Measurements from ENCODE around the gene CES5A. TPM values are rescaled to one million over a fixed set of nuclear protein-coding genes. Genes with fewer than 3 reads are reported as not detected.

CES5A gene
- total RNA-seq, 1 experiment from 2014 or later, result not detected

DNA sequence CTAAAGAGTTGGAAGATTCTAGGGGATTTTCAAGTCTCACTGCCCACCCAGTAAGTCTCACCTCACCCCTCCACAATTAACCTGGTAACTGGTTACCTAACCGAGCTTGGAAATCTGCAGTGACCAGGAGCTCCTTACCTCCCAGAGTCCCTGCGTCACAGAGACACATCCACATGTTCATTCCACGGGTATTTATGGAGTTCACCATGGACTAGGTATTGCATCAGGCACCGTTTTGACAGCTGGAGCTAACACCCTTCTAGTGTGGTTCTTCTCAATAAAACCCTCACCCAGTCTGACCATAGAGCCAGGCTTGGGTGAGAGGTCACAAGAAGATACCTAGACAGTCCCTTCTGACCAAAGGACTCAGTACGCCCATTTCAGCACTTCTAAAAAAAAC lies 2.1 kb downstream of the CES5A start:
- CTCF ChIA-PET, result no interaction called here
- H3K27ac Mint-ChIP-seq (ENCODE audit: unreplicated experiment), result no peak overlapping the region
- peaks cover 10% of the 10 kb centered on the region for H3K27me3 Mint-ChIP-seq (ENCODE audit: insufficient read depth, unreplicated experiment)
- Histone ChIP-seq H3K36me3 (ENCODE audit: control insufficient read depth, insufficient read depth, low read length) (no peaks in the 10 kb centered on the region), H3K27me3 (replicated peaks; ENCODE audit: control insufficient read depth, insufficient read depth, low read length) (no peaks in the 10 kb centered on the region; the same call in 1 of the 2 replicates), H3K9me3 (no peaks in the 10 kb centered on the region), H3K4me1 (no peaks in the 10 kb centered on the region), H3K4me3 (ENCODE audit: low read depth, low read length) (no peak overlapping the region)
- no peaks in the 10 kb centered on the region for H3K9me3 Mint-ChIP-seq (ENCODE audit: unreplicated experiment)
- no peaks in the 10 kb centered on the region for H3K36me3 Mint-ChIP-seq (ENCODE audit: insufficient read depth, unreplicated experiment)
- TF ChIP-seq, protein P1, sequence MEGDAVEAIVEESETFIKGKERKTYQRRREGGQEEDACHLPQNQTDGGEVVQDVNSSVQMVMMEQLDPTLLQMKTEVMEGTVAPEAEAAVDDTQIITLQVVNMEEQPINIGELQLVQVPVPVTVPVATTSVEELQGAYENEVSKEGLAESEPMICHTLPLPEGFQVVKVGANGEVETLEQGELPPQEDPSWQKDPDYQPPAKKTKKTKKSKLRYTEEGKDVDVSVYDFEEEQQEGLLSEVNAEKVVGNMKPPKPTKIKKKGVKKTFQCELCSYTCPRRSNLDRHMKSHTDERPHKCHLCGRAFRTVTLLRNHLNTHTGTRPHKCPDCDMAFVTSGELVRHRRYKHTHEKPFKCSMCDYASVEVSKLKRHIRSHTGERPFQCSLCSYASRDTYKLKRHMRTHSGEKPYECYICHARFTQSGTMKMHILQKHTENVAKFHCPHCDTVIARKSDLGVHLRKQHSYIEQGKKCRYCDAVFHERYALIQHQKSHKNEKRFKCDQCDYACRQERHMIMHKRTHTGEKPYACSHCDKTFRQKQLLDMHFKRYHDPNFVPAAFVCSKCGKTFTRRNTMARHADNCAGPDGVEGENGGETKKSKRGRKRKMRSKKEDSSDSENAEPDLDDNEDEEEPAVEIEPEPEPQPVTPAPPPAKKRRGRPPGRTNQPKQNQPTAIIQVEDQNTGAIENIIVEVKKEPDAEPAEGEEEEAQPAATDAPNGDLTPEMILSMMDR (IDR thresholded peaks at IDR 0.05; ENCODE audit: insufficient read depth in 1 of 2, low read depth in 1 of 2, low read length in 1 of 2, severe bottlenecking in 1 of 2, unreplicated experiment in 1 of 2), result no peak
- no peaks in the 10 kb centered on the region for H3K4me1 Mint-ChIP-seq (ENCODE audit: low read depth, unreplicated experiment)
- H3K4me3 Mint-ChIP-seq (ENCODE audit: unreplicated experiment), result no peak overlapping the region
- intact Hi-C loops (cut with micrococcal nuclease; ENCODE audit: unreplicated experiment), result no loop called here
- no peak for DNase-seq
- POLR2A ChIA-PET, result no interaction called here
- no TSS peak for BruUV-seq (replicated peaks)

DNA sequence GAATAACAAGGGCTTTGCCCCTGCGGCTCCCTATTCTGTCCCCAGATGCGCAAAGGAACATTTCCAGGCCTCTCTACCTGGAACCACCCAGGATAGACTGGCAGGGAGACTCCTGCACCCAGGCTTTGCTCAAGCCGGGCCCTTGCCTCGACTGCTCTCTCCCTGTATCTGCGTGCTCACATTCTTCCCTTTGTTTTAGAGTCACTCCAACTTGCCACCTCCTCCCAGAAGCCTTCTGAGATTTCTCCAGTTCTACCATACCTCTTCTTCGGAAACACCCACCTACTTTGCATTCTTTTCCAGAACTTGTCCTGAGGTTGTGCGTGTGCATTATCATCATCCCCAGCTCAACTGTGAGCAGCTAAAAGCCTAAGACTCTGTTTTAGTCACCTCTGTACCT lies 3.0 kb downstream of the CES5A start:
- intact Hi-C loops (cut with micrococcal nuclease; ENCODE audit: unreplicated experiment), result no loop called here
- Mint-ChIP-seq H3K4me3 (ENCODE audit: unreplicated experiment) (no peak overlapping the region), H3K27me3 (ENCODE audit: insufficient read depth, unreplicated experiment) (peaks cover 13% of the 10 kb centered on the region), H3K36me3 (ENCODE audit: insufficient read depth, unreplicated experiment) (no peaks in the 10 kb centered on the region), H3K4me1 (ENCODE audit: low read depth, unreplicated experiment) (no peaks in the 10 kb centered on the region), H3K27ac (ENCODE audit: unreplicated experiment) (no peak overlapping the region), H3K9me3 (ENCODE audit: unreplicated experiment) (no peaks in the 10 kb centered on the region)
- Histone ChIP-seq H3K27me3 (replicated peaks; ENCODE audit: control insufficient read depth, insufficient read depth, low read length) (no peaks in the 10 kb centered on the region), H3K4me1 (no peaks in the 10 kb centered on the region), H3K9me3 (no peaks in the 10 kb centered on the region), H3K4me3 (ENCODE audit: low read depth, low read length) (no peak overlapping the region), H3K36me3 (ENCODE audit: control insufficient read depth, insufficient read depth, low read length) (no peaks in the 10 kb centered on the region)
- TF ChIP-seq, protein P1 (IDR thresholded peaks at IDR 0.05; ENCODE audit: insufficient read depth in 1 of 2, low read depth in 1 of 2, low read length in 1 of 2, severe bottlenecking in 1 of 2, unreplicated experiment in 1 of 2), result no peak
- ChIA-PET CTCF (no interaction called here), POLR2A (no interaction called here)
- BruUV-seq (replicated peaks), result no TSS peak
- DNase-seq, result no peak

DNA sequence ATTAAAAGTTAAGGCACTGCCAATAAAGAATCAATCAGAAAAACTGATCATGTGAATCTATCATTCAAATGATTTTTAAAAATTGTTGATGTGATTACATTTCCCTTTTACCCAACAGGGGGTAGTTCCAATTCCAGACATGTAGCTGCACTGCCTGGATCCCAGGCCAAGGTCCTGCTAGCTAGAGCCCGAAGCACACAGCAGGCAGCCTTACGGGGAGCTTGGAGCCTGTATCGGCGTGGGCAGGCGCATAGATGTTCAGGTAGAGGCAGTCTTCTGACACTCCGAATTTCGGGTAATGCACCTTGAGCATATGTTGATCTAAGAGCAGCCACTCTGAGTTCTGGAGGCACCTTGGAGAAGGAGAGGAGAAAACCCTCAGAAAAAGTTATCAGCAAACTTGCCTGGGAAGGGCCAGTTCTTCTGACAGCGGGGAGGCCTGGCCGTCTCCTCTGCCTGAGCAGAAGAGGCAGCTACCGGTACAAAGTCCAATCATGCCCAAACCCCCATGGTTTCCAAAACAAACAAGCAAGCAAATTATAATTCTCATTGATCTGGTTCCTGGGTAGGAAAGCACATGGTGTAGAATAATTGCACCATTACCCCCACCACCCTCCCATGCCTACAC lies 3.6 kb downstream of the CES5A start:
- TF ChIP-seq, protein P1 (IDR thresholded peaks at IDR 0.05; ENCODE audit: insufficient read depth in 1 of 2, low read depth in 1 of 2, low read length in 1 of 2, severe bottlenecking in 1 of 2, unreplicated experiment in 1 of 2), result no peak
- no peaks in the 10 kb centered on the region for H3K36me3 ChIP-seq (ENCODE audit: control insufficient read depth, insufficient read depth, low read length)
- intact Hi-C loops (cut with micrococcal nuclease; ENCODE audit: unreplicated experiment), result no loop called here
- no peaks in the 10 kb centered on the region for H3K4me1 ChIP-seq
- no peaks in the 10 kb centered on the region for H3K9me3 ChIP-seq
- H3K27me3 ChIP-seq (replicated peaks; ENCODE audit: control insufficient read depth, insufficient read depth, low read length), result no peaks in the 10 kb centered on the region
- Mint-ChIP-seq H3K4me3 (ENCODE audit: unreplicated experiment) (no peak overlapping the region), H3K27me3 (ENCODE audit: insufficient read depth, unreplicated experiment) (peaks cover 11% of the 10 kb centered on the region), H3K9me3 (ENCODE audit: unreplicated experiment) (no peaks in the 10 kb centered on the region), H3K4me1 (ENCODE audit: low read depth, unreplicated experiment) (no peaks in the 10 kb centered on the region), H3K36me3 (ENCODE audit: insufficient read depth, unreplicated experiment) (no peaks in the 10 kb centered on the region), H3K27ac (ENCODE audit: unreplicated experiment) (no peak overlapping the region)
- POLR2A ChIA-PET, result no interaction called here
- no peak overlapping the region for H3K4me3 ChIP-seq (ENCODE audit: low read depth, low read length)
- CTCF ChIA-PET, result no interaction called here
- no TSS peak for BruUV-seq (replicated peaks)
- DNase-seq, result no peak
